ENCODE results near the gene GFOD1.

DNA sequence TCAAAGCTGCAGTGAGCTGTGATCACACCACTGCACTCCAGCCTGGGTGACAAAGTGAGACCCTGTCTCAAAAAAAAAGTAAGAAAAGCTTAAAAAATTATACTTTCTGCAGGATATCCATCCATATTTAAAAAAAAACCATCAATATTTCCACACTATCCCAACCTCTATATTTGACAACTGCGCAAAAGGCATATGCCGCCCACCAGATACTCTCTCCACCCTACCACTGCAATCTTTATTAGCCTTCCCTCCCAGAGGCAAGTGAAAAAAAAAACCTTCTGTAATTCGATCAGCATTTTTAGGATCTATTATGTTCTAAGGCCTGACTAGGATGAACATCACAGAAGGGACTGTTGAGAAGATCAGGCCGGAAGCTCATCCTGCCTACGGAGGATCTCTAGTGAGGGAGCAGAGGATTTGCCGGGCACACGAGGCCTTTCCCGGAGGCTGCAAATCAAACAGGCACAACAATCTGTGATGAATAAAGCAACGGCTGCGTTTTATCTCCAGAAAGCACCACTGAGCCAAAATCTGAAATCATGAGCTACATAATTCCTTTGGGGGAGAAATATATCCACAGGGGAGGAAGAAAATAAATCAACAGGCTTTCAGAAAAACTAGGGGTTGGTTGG is 65.9 kb downstream of the GFOD1 start:
- TF ChIP-seq CTCF (IDR thresholded peaks at IDR 0.05) (no peak), POLR2A (IDR thresholded peaks at IDR 0.05) (no peak)

Measured in esophagus squamous epithelium (tissue), 4 donors.